A549 (cell line): ENCODE measurements around the gene RELN. TPM values are rescaled to one million over a fixed set of nuclear protein-coding genes. Genes with fewer than 3 reads are reported as not detected.

Source experiments
- ATAC-seq, 2 experiments: fragments of 200-7000 bp in 1 of 2; fragments of >200 bp in 1 of 2; cut with Nextera tagmentation in 1 of 2; cut with Tn5 transposase in 1 of 2; 3 replicates each; pipeline versions ENCODE4 v1.8.0 to v1.9.1; 2018 to 2020; ENCODE audit warnings: mild to moderate bottlenecking in 1 of 2, moderate library complexity in 1 of 2
- CTCF ChIA-PET: fragments of 300-600 bp; sonication (Branson Sonifier 250); formaldehyde crosslinking; extraction: SDS; loops from one replicate; lab custom pipeline; 2021; ENCODE audit warnings: antibody characterized with exemption, inconsistent platforms; lab: Yijun Ruan, JAX
- POLR2A ChIA-PET: fragments of 350-600 bp; formaldehyde crosslinking; extraction: SDS; loops from one replicate; lab custom pipeline; 2021; ENCODE audit warnings: antibody characterized with exemption, inconsistent platforms; lab: Yijun Ruan, JAX
- DNase-seq, 2 experiments: peaks; one replicate each; pipeline versions ENCODE4 v3.0.0 to v3.0.0-alpha.2; 2011 to 2016; ENCODE audit warnings: low read depth in 1 of 2, low spot score in 1 of 2
- FAIRE-seq: peaks from 2 replicates; lab custom pipeline; 2011; peaks lifted over from hg19 to GRCh38; lab: Jason Lieb, UNC
- H3K27ac ChIP-seq, 2 experiments: fragments of >200 bp; sonication (Bioruptor Twin); formaldehyde crosslinking; 3 replicates each; pipeline ENCODE4 v1.5.1; 2016 to 2017
- H3K4me1 ChIP-seq: fragments of >200 bp; sonication (Bioruptor Twin); formaldehyde crosslinking; 3 replicates; pipeline ENCODE4 v1.6.1; 2016
- H3K4me2 ChIP-seq: fragments of >200 bp; sonication (Bioruptor Twin); formaldehyde crosslinking; 3 replicates; pipeline ENCODE4 v1.6.1; 2016
- H3K4me3 ChIP-seq: fragments of >200 bp; sonication (Bioruptor Twin); formaldehyde crosslinking; 3 replicates; pipeline ENCODE4 v1.5.1; 2016
- H3K9me3 ChIP-seq: fragments of >200 bp; sonication (Bioruptor Twin); formaldehyde crosslinking; 3 replicates; pipeline ENCODE4 v1.6.1; 2016
- ATOH8 ChIP-seq: fragments of 250-450 bp; sonication (Bioruptor Pico); IDR thresholded peaks from 2 replicates; pipeline ENCODE4 v1.5.0; 2020; ENCODE audit warnings: low read depth, mild to moderate bottlenecking, moderate library complexity
- BCL3 ChIP-seq: fragments of >200 bp; sonication (Bioruptor Twin); formaldehyde crosslinking; IDR thresholded peaks from 3 replicates; pipeline ENCODE4 v1.6.1; 2016
- ELK1 ChIP-seq: fragments of 150-350 bp; IDR thresholded peaks from 2 replicates; pipeline ENCODE4 v1.6.1; 2014; ENCODE audit warnings: low read depth, mild to moderate bottlenecking, low read length
- EP300 ChIP-seq, 2 experiments: fragments of >200 bp; sonication (Bioruptor Twin); formaldehyde crosslinking; IDR thresholded peaks; 2 replicates in 1 of 2; 3 replicates in 1 of 2; pipeline ENCODE4 v1.6.1; 2016 to 2017
- ESRRA ChIP-seq: fragments of 150-350 bp; IDR thresholded peaks from 2 replicates; pipeline ENCODE4 v1.6.1; 2014; ENCODE audit warnings: mild to moderate bottlenecking, low read length, borderline replicate concordance
- FOSL2 ChIP-seq, 2 experiments: fragments of 450-650 bp in 1 of 2; fragments of >200 bp in 1 of 2; sonication (Bioruptor Twin) in 1 of 2; formaldehyde crosslinking; IDR thresholded peaks; 2 replicates each; pipeline versions ENCODE4 v1.5.0 to v1.6.1; 2016 to 2020; ENCODE audit warnings: mild to moderate bottlenecking in 1 of 2, moderate library complexity in 1 of 2
- FOXS1 ChIP-seq: fragments of 250-450 bp; sonication (Bioruptor Pico); IDR thresholded peaks from 2 replicates; pipeline ENCODE4 v1.5.0; 2020; ENCODE audit warnings: mild to moderate bottlenecking, moderate library complexity
- GATA3 ChIP-seq: IDR thresholded peaks from 2 replicates; pipeline ENCODE4 v1.6.1; 2012; ENCODE audit warnings: borderline replicate concordance
- HDAC2 ChIP-seq: fragments of 200-600 bp; sonication (generic); IDR thresholded peaks from 2 replicates; pipeline ENCODE4 v1.6.1; 2016
- HMGXB4 ChIP-seq: fragments of 250-450 bp; sonication (Bioruptor Pico); IDR thresholded peaks from 2 replicates; pipeline ENCODE4 v1.5.0; 2021; ENCODE audit warnings: mild to moderate bottlenecking, moderate library complexity, borderline replicate concordance
- HOXB5 ChIP-seq: fragments of 250-450 bp; sonication (Bioruptor Pico); IDR thresholded peaks from 2 replicates; pipeline ENCODE4 v1.5.0; 2020; ENCODE audit warnings: mild to moderate bottlenecking, moderate library complexity
- JUN ChIP-seq, 2 experiments: fragments of >200 bp; sonication (Bioruptor Twin); formaldehyde crosslinking; IDR thresholded peaks; 2 replicates in 1 of 2; 3 replicates in 1 of 2; pipeline ENCODE4 v1.6.1; 2016 to 2017
- JUNB ChIP-seq: fragments of >200 bp; sonication (Bioruptor Twin); formaldehyde crosslinking; IDR thresholded peaks from 2 replicates; pipeline ENCODE4 v1.6.1; 2016
- KDM5A ChIP-seq: fragments of 200-600 bp; sonication (generic); IDR thresholded peaks from 2 replicates; pipeline ENCODE4 v1.6.1; 2016; ENCODE audit warnings: antibody characterized with exemption, mild to moderate bottlenecking
- MAX ChIP-seq: IDR thresholded peaks from 2 replicates; pipeline ENCODE4 v1.6.1; 2012
- MYC ChIP-seq: IDR thresholded peaks from 2 replicates; pipeline ENCODE4 v1.6.1; 2012; ENCODE audit warnings: mild to moderate bottlenecking, inconsistent platforms, low read length, improper control_type of control experiment, borderline replicate concordance
- NFE2L2 ChIP-seq: fragments of 150-350 bp; conservative IDR thresholded peaks from 2 replicates; pipeline ENCODE4 v1.6.1; 2014; ENCODE audit warnings: low read length
- NPAS2 ChIP-seq: fragments of 250-450 bp; sonication (Bioruptor Pico); IDR thresholded peaks from 2 replicates; pipeline ENCODE4 v1.8.0; 2022; ENCODE audit warnings: mild to moderate bottlenecking, moderate library complexity, borderline replicate concordance
- RARB ChIP-seq: fragments of 250-450 bp; sonication (Bioruptor Pico); IDR thresholded peaks from 2 replicates; pipeline ENCODE4 v1.8.0; 2021; ENCODE audit warnings: mild to moderate bottlenecking, moderate library complexity
- RCOR1 ChIP-seq: fragments of 150-350 bp; IDR thresholded peaks from 2 replicates; pipeline ENCODE4 v1.6.1; 2014; ENCODE audit warnings: antibody characterized with exemption, low read length, low read depth
- REST ChIP-seq: fragments of 200-600 bp; sonication (generic); IDR thresholded peaks from 2 replicates; pipeline ENCODE4 v1.6.1; 2016; ENCODE audit warnings: antibody characterized with exemption, mild to moderate bottlenecking, moderate library complexity
- SMC3 ChIP-seq: fragments of >200 bp; sonication (Bioruptor Twin); formaldehyde crosslinking; IDR thresholded peaks from 3 replicates; pipeline ENCODE4 v1.6.1; 2018; ENCODE audit warnings: inconsistent platforms
- USF2 ChIP-seq: fragments of 450-650 bp; IDR thresholded peaks from 2 replicates; pipeline ENCODE4 v1.6.1; 2014; ENCODE audit warnings: antibody characterized with exemption
- ZC3H11A ChIP-seq: fragments of 450-650 bp; IDR thresholded peaks from 2 replicates; pipeline ENCODE4 v1.6.1; 2014; ENCODE audit warnings: antibody characterized with exemption, mild to moderate bottlenecking
- ZNF302 ChIP-seq: fragments of 250-450 bp; sonication (Bioruptor Pico); IDR thresholded peaks from 2 replicates; pipeline ENCODE4 v1.9.0; 2021; ENCODE audit warnings: inconsistent platforms, mild to moderate bottlenecking, moderate library complexity
- WGBS: methylation state at CpG from one replicate; pipeline ENCODE4 v1.1.6; 2017; ENCODE audit errors: missing lambda C conversion rate; 5-methylcytosine and 5-hydroxymethylcytosine counted together
- polyA plus RNA-seq, 4 experiments: library from polyadenylated mRNA; depleted of rRNA in 3 of 4; stranded (reverse); fragments of >200 nt; fragmentation: RNase III in 1 of 4; extraction: RNeasy Plus Mini Kit Qiagen cat#74134 plus additional on column Dnase treatment in 1 of 4; gene quantifications; 2 replicates in 3 of 4; 3 replicates in 1 of 4; pipeline ENCODE4 v1.2.3, GENCODE V29; 2011 to 2017

The RELN gene
- polyA plus RNA-seq, 2 of the 4 experiments (the other 2 are of a cell fraction), result not detected

GRCh38 chr7:103937680-103938079 lies 51.8 kb downstream of the RELN start:
- H3K9me3 ChIP-seq, result no peaks in the 10 kb centered on the region
- H3K4me1 ChIP-seq, result no peaks in the 10 kb centered on the region
- H3K4me3 ChIP-seq, result no peak overlapping the region
- DNase-seq, result no peak
- POLR2A ChIA-PET, result no interaction called here
- TF ChIP-seq ATOH8 (CRISPR knock-in tag) (no peak), GATA3 (no peak), RARB (CRISPR knock-in tag) (no peak), NFE2L2 (no peak), RCOR1 (no peak), FOXS1 (CRISPR knock-in tag) (no peak), JUN (IDR thresholded peaks at IDR 0.05) (no peak), FOSL2 (IDR thresholded peaks at IDR 0.05) (no peak), FOSL2 (CRISPR knock-in tag; IDR thresholded peaks at IDR 0.05) (no peak), JUNB (no peak), REST (no peak), BCL3 (no peak), HOXB5 (CRISPR knock-in tag) (no peak), NPAS2 (CRISPR knock-in tag) (no peak), MYC (no peak), ESRRA (no peak), ZNF302 (no peak), EP300 (IDR thresholded peaks at IDR 0.05) (no peak), ZC3H11A (no peak), ELK1 (no peak), HDAC2 (no peak)
- ATAC-seq, result no peak
- H3K27ac ChIP-seq, result no peak overlapping the region
- CTCF ChIA-PET, result no interaction called here
- FAIRE-seq, result no peak
- H3K4me2 ChIP-seq, result no peak overlapping the region
- WGBS, result 9% methylated on average over 3 of the region's 3 CpGs

GRCh38 chr7:103936558-103936957 lies 52.9 kb downstream of the RELN start:
- Histone ChIP-seq H3K4me1 (no peaks in the 10 kb centered on the region), H3K9me3 (no peaks in the 10 kb centered on the region), H3K27ac (no peak overlapping the region), H3K4me3 (no peak overlapping the region), H3K4me2 (no peak overlapping the region)
- DNase-seq (no peak), ATAC-seq (no peak), FAIRE-seq (no peak)
- 21% methylated on average over 2 of the region's 2 CpGs for WGBS
- TF ChIP-seq ESRRA, result no peak
- no peak for TF ChIP-seq USF2
- TF ChIP-seq ZC3H11A, result no peak
- TF ChIP-seq MAX, result no peak
- TF ChIP-seq HMGXB4, result no peak
- TF ChIP-seq ZNF302, result no peak
- no peak for TF ChIP-seq SMC3
- TF ChIP-seq KDM5A, result no peak
- no peak for TF ChIP-seq NFE2L2
- ChIA-PET POLR2A (no interaction called here), CTCF (no interaction called here)
